Measurements from ENCODE around the gene TNFAIP8L1.
"Not testable (repeated sequence)": the region's sequence is repeated elsewhere in the genome, so short reads cannot be mapped to it uniquely, and the experiment has no call there.

The TNFAIP8L1 gene

GRCh38 chr19:4678881-4679790 is 39.8 kb downstream of the TNFAIP8L1 start:
- peak; percentile 7 to 28 for DNase-seq (ENCODE audit: low read depth in 2 of 2)

GRCh38 chr19:4680021-4680420 is 40.7 kb downstream of the TNFAIP8L1 start:
- DNase-seq (ENCODE audit: low read depth in 2 of 2): not testable (repeated sequence)

GRCh38 chr19:4682417-4683200 is 43.3 kb downstream of the TNFAIP8L1 start:
- DNase-seq (ENCODE audit: low read depth in 2 of 2): no peak

GRCh38 chr19:4684312-4685095 is 45.2 kb downstream of the TNFAIP8L1 start:
- no peak for DNase-seq (ENCODE audit: low read depth in 2 of 2)

- no peak for DNase-seq (ENCODE audit: low read depth in 2 of 2)
Observed at GRCh38 chr19:4686700-4687099, 47.4 kb downstream of the TNFAIP8L1 start.

GRCh38 chr19:4687396-4687795 is 48.1 kb downstream of the TNFAIP8L1 start:
- no peak for DNase-seq (ENCODE audit: low read depth in 2 of 2)

- DNase-seq (ENCODE audit: low read depth in 2 of 2): no peak
Observed at GRCh38 chr19:4688587-4688986, 49.3 kb downstream of the TNFAIP8L1 start.

- DNase-seq (ENCODE audit: low read depth in 2 of 2): no peak
Observed at GRCh38 chr19:4689403-4689802, 50.1 kb downstream of the TNFAIP8L1 start.

- no peak for DNase-seq (ENCODE audit: low read depth in 2 of 2)
Observed at GRCh38 chr19:4690361-4690760, 51.0 kb downstream of the TNFAIP8L1 start.

- DNase-seq (ENCODE audit: low read depth in 2 of 2): no peak
Observed at GRCh38 chr19:4691373-4691772, 52.1 kb downstream of the TNFAIP8L1 start.

- no peak for DNase-seq (ENCODE audit: low read depth in 2 of 2)
Observed at GRCh38 chr19:4692251-4693077, 53.1 kb downstream of the TNFAIP8L1 start.

GRCh38 chr19:4693078-4693350 is 53.7 kb downstream of the TNFAIP8L1 start:
- no peak for DNase-seq (ENCODE audit: low read depth in 2 of 2)

- DNase-seq (ENCODE audit: low read depth in 2 of 2): no peak
Observed at GRCh38 chr19:4693471-4694121, 54.3 kb downstream of the TNFAIP8L1 start.

GRCh38 chr19:4694211-4694987 is 55.1 kb downstream of the TNFAIP8L1 start:
- no peak for DNase-seq (ENCODE audit: low read depth in 2 of 2)

GRCh38 chr19:4695224-4695731 is 56.0 kb downstream of the TNFAIP8L1 start:
- no peak for DNase-seq (ENCODE audit: low read depth in 2 of 2)

GRCh38 chr19:4697304-4697703 is 58.0 kb downstream of the TNFAIP8L1 start:
- DNase-seq (ENCODE audit: low read depth in 2 of 2): no peak

GRCh38 chr19:4699826-4700692 is 60.7 kb downstream of the TNFAIP8L1 start:
- DNase-seq (ENCODE audit: low read depth in 2 of 2): no peak

GRCh38 chr19:4700693-4700970 is 61.3 kb downstream of the TNFAIP8L1 start:
- DNase-seq (ENCODE audit: low read depth in 2 of 2): no peak

GRCh38 chr19:4701557-4701956 is 62.2 kb downstream of the TNFAIP8L1 start:
- DNase-seq (ENCODE audit: low read depth in 2 of 2): no peak
